Astrocyte of the cerebellum (primary cell): ENCODE results near the gene MTAP.

Source experiments
- DNase-seq: peaks from one replicate; pipeline ENCODE4 v3.0.0-alpha.2; 2011; ENCODE audit warnings: low read depth
- H3K4me3 ChIP-seq: 2 replicates; pipeline ENCODE4 v1.5.1; 2011; ENCODE audit warnings: mild to moderate bottlenecking, low read depth, low read length, moderate library complexity
- CTCF ChIP-seq: IDR thresholded peaks from 2 replicates; pipeline ENCODE4 v1.5.1; 2012; ENCODE audit warnings: low read length, low read depth, moderate library complexity, mild to moderate bottlenecking; ENCODE audit errors: missing control alignments
- in situ Hi-C: cut with HindIII; loops from 2 replicates; pipeline ENCODE4 v1.10.0; 2017; ENCODE audit warnings: low sequenced_read_pairs

MTAP gene

GRCh38 chr9:21864505-21864904, 62.1 kb downstream of the MTAP start:
- no peak for TF ChIP-seq CTCF
- H3K4me3 ChIP-seq, result no peak overlapping the region
- in situ Hi-C loops, result no loop called here
- no peak for DNase-seq

- in situ Hi-C loops, result no loop called here
- H3K4me3 ChIP-seq, result no peak overlapping the region
- DNase-seq, result no peak
- no peak for TF ChIP-seq CTCF
Measured at GRCh38 chr9:21866302-21866701, 63.9 kb downstream of the MTAP start.

- DNase-seq, result no peak
- no peak overlapping the region for H3K4me3 ChIP-seq
- no peak for TF ChIP-seq CTCF
- in situ Hi-C loops, result no loop called here
Measured at GRCh38 chr9:21871256-21871975, 69.0 kb downstream of the MTAP start.

- in situ Hi-C loops, result no loop called here
- TF ChIP-seq CTCF, result no peak
Measured at GRCh38 chr9:21872696-21873095, 70.3 kb downstream of the MTAP start.

GRCh38 chr9:21873540-21874221, 71.2 kb downstream of the MTAP start:
- no peak for TF ChIP-seq CTCF
- DNase-seq, result peak; percentile 23
- H3K4me3 ChIP-seq, result no peak overlapping the region
- in situ Hi-C loops, result no loop called here

More at GRCh38 chr9:21872696-21873095, 70.3 kb downstream of the MTAP start:
- DNase-seq, result no peak
- H3K4me3 ChIP-seq, result no peak overlapping the region

GRCh38 chr9:21875893-21876292, 73.5 kb downstream of the MTAP start:
- in situ Hi-C loops, result no loop called here

More at GRCh38 chr9:21875893-21876292, 73.5 kb downstream of the MTAP start:
- H3K4me3 ChIP-seq, result no peak overlapping the region
- no peak for TF ChIP-seq CTCF
- no peak for DNase-seq
